Activated T-cell treated with anti-CD3 and anti-CD28 coated beads for 24 hours (primary cell): Measurements from ENCODE around the gene FMOD.
"Not testable (repeated sequence)": the region's sequence is repeated elsewhere in the genome, so short reads cannot be mapped to it uniquely, and the experiment has no call there.

ENCODE experiments used
- DNase-seq: peaks from one replicate; pipeline ENCODE4 v3.0.0-alpha.2; 2020; ENCODE audit warnings: low read depth

Gene FMOD

GRCh38 chr1:203326830-203327683 lies 23.9 kb downstream of the FMOD start:
- DNase-seq: peak; percentile 90

- no peak for DNase-seq
These were observed 25.4 kb downstream of the FMOD start for GRCh38 chr1:203325418-203326091.

- peak; percentile 38 for DNase-seq
These were observed 25.9 kb downstream of the FMOD start for GRCh38 chr1:203325026-203325417.

GRCh38 chr1:203324105-203325025 lies 26.6 kb downstream of the FMOD start:
- DNase-seq: no peak

GRCh38 chr1:203323587-203323986 lies 27.3 kb downstream of the FMOD start:
- no peak for DNase-seq

- DNase-seq: no peak
These were observed 28.3 kb downstream of the FMOD start for GRCh38 chr1:203322500-203323179.

- DNase-seq: no peak
These were observed 29.5 kb downstream of the FMOD start for GRCh38 chr1:203321273-203322052.

- no peak for DNase-seq
These were observed 30.2 kb downstream of the FMOD start for GRCh38 chr1:203320591-203321272.

- no peak for DNase-seq
These were observed 32.7 kb downstream of the FMOD start for GRCh38 chr1:203318229-203318517.

GRCh38 chr1:203317429-203318228 lies 33.3 kb downstream of the FMOD start:
- no peak for DNase-seq

GRCh38 chr1:203316626-203317093 lies 34.3 kb downstream of the FMOD start:
- no peak for DNase-seq

- not testable (repeated sequence) for DNase-seq
These were observed 36.7 kb downstream of the FMOD start for GRCh38 chr1:203314025-203314759.

GRCh38 chr1:203311368-203312301 lies 39.3 kb downstream of the FMOD start:
- no peak for DNase-seq

GRCh38 chr1:203308923-203309331 lies 42.0 kb downstream of the FMOD start:
- DNase-seq: no peak

- no peak for DNase-seq
These were observed 42.5 kb downstream of the FMOD start for GRCh38 chr1:203308328-203308922.

- DNase-seq: no peak
These were observed 43.2 kb downstream of the FMOD start for GRCh38 chr1:203307641-203308126.

- DNase-seq: no peak
These were observed 43.9 kb downstream of the FMOD start for GRCh38 chr1:203306965-203307541.
